HG02885 (cell line): ENCODE results near the gene FN1.

ENCODE experiments used
- ATAC-seq: cut with Tn5 transposase; IDR thresholded peaks from one replicate; pipeline ENCODE4 v1.9.1; 2021; ENCODE audit warnings: mild to moderate bottlenecking; ENCODE audit not compliant: unreplicated experiment, poor library complexity

Gene FN1

GRCh38 chr2:215311259-215311624 is 124.6 kb downstream of the FN1 start:
- ATAC-seq = peak; percentile 16
